Tibial artery (tissue), 4 donors: Measurements from ENCODE around the gene REEP6.

Experiments
- DNase-seq, 2 donors: peaks; one replicate each; pipeline ENCODE4 v3.0.0-alpha.2; 2019
- H3K27ac ChIP-seq, 2 donors: fragments of 200-600 bp; sonication (generic) in 1 of 2; 1 replicate in 1 of 2; 2 replicates in 1 of 2; pipeline ENCODE4 v1.5.1; 2018 to 2019; ENCODE audit warnings: mild to moderate bottlenecking in 1 of 2
- H3K27me3 ChIP-seq, 2 donors: fragments of 200-600 bp; sonication (generic) in 1 of 2; one replicate each; pipeline versions ENCODE4 v1.5.1 to v1.6.0; 2016 to 2019
- H3K36me3 ChIP-seq, 3 donors: fragments of 200-600 bp; sonication (generic) in 2 of 3; one replicate each; pipeline ENCODE4 v1.5.1; 2016 to 2019; ENCODE audit warnings: mild to moderate bottlenecking in 2 of 3
- H3K4me1 ChIP-seq, 4 donors: fragments of 200-600 bp; sonication (generic) in 2 of 4; 1 replicate in 3 of 4; 2 replicates in 1 of 4; pipeline ENCODE4 v1.5.1; 2016 to 2019
- H3K4me3 ChIP-seq, 2 donors: fragments of 200-600 bp; sonication (generic) in 1 of 2; 1 replicate in 1 of 2; 2 replicates in 1 of 2; pipeline ENCODE4 v1.5.1; 2018 to 2019; ENCODE audit warnings: mild to moderate bottlenecking in 2 of 2
- H3K9me3 ChIP-seq, 3 donors: fragments of 200-600 bp; sonication (generic) in 1 of 3; one replicate each; pipeline ENCODE4 v1.5.1; 2016 to 2019
- CTCF ChIP-seq, 2 experiments: fragments of 200-600 bp in 1 of 2; fragments of 450-650 bp in 1 of 2; IDR thresholded peaks; one replicate each; pipeline ENCODE4 v1.5.1; 2017 to 2019; ENCODE audit warnings: antibody characterized with exemption in 2 of 2, mild to moderate bottlenecking in 1 of 2, moderate library complexity in 1 of 2
- intact Hi-C: fragments of 100-400 bp; cut with DNase I; formaldehyde crosslinking; loops from one replicate; pipeline ENCODE4 v1.15.0; 2023; ENCODE audit warnings: low total_unique reads

The REEP6 gene

GRCh38 chr19:1540365-1540925, 49.5 kb downstream of the REEP6 start:
- Histone ChIP-seq H3K27ac (no peak overlapping the region), H3K27me3 (peaks cover 0 to 41% of the 10 kb centered on the region in 2 donors), H3K4me1 (peaks cover 0 to 21% (median 5%) of the 10 kb centered on the region in 4 donors), H3K9me3 (no peaks in the 10 kb centered on the region), H3K36me3 (no peaks in the 10 kb centered on the region), H3K4me3 (no peak overlapping the region)
- intact Hi-C loops, result no loop called here
- no peak for DNase-seq
- TF ChIP-seq CTCF (IDR thresholded peaks at IDR 0.05), result no peak
